HK-2 (cell line): ENCODE data around the gene CHRM4.

Experiments
- DNase-seq: peaks from one replicate; pipeline ENCODE4 v3.0.0-alpha.2; 2018; ENCODE audit not compliant: unreplicated experiment

The CHRM4 gene

GRCh38 chr11:46391578-46392420 is at the start of gene CHRM4:
Gene CHRM4 (minus strand): TSS chr11:46391776. CDS start chr11:46386557, 5,219 bp downstream.
- peak; percentile 74 for DNase-seq

DNA sequence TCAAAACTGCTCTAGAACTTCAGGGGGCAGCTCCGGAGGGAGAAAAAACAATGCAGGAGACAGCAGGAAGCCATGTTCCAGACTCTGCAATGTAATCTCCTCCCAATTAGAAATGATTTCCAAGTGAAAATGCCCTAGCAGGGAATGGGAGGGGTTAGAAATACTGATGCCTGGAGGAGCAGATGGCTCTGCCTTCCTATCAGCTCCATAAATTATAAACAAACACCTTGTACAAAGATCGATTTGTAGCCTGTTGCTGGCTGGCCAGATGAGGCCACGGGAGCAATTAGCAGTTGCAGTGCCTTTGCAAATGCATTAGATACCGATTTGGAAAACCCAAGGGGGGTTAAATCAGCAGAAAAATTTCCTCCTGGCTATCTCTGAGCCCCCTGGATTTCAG is 46.6 kb upstream of the CHRM4 start:
- DNase-seq = no peak

DNA sequence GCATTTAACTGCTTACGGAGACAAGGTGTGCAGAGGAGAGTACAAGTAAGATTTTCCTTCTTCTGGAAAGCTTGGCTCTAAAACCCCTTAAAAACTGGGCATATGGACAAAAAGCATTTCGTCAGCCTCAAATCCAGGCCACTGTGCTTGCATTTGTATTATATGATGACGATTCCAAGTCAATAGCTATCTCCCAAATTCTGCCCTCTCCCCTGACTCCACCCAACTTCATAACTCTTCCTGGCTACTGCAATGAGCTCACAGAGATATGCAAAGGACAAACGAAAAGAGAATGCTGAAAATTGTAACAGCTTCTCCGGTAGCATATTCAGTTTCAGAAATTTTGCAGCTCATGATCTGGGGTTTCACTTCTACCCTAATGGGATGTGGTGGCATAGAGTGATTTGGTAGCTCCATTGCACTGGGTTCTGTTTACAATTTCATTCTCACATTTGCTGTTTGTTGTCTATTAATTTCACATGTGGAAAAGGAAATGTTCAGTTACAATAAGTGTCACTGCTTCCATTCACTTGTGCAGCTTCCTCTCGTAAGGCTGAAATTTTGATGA is 45.6 kb upstream of the CHRM4 start:
- no peak for DNase-seq

DNA sequence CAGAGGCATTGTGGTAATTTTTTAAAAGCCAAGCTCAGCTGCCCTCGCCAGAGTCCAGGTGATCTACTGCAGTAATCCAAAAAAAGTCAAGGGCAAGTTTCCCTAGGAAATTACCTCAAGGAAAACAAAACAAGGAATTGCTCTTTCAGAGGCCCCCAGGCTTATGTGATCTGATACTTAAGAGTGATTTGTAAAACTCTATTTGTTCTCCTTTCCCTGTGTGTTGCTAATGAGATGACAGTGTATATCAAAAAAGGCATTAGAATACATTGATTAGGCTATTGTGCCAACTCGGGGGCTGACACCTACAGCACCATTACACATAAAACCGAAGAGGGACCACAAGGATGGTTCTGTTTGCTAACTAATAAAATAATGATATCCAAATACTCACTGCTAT is 44.5 kb upstream of the CHRM4 start:
- DNase-seq = no peak

GRCh38 chr11:46435679-46436078 is 44.1 kb upstream of the CHRM4 start:
- DNase-seq = no peak

- DNase-seq = no peak
Observed at GRCh38 chr11:46431211-46431610, 39.6 kb upstream of the CHRM4 start.

DNA sequence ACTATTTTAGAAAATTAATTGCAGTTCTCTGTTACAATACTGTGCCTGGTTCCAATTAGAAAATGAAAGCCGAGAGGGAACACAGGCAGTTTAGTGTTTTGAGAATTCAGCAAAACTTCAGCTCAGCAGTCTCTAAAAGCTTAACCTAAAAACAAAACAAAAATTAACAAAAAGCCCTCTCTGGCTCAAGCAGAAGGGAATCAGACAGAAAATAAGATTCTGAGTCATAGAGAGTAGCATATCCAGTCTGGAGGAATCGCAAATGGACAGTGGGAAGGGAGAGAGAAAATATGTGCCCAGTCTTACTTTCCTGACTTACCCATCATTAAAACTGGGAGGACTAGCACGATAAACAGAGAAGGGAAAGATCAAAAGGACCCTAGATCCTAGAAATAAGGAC is 38.1 kb upstream of the CHRM4 start:
- no peak for DNase-seq

GRCh38 chr11:46427364-46427763 is 35.8 kb upstream of the CHRM4 start:
- DNase-seq = no peak

- DNase-seq = no peak
Observed at GRCh38 chr11:46426233-46426991, 34.8 kb upstream of the CHRM4 start.

- DNase-seq = no peak
Observed at GRCh38 chr11:46422588-46422987, 31.0 kb upstream of the CHRM4 start.

DNA sequence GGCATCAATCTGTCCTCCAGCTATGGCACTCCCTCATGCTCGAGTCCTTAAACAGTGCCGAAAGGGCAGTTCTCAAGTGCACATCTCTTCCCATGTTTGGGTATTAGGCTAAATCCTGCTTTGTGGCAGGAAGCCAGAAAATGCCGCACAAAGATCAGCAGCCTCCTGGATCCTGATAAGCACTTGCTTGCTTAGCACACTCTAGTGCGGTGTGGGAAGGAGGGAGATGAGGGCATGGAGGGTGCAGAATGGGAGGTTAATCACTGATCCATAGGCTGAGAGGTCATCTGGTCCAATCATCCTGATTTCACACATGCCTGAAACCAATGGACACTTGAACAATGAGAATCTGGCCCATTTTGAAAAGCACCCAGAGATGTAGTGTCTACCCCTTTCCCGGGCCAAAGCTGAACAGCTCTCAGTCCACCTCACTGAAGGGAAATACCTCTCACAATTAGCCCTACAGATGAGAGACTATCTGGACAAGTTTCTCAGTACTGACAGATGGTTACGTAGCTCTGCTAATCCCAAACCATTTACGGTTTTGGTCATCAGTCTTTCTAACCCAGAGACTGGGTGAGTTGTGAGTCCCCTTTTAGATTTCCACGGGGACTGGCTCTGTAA is 29.8 kb upstream of the CHRM4 start:
- no peak for DNase-seq

GRCh38 chr11:46420513-46420912 is 28.9 kb upstream of the CHRM4 start:
- no peak for DNase-seq

DNA sequence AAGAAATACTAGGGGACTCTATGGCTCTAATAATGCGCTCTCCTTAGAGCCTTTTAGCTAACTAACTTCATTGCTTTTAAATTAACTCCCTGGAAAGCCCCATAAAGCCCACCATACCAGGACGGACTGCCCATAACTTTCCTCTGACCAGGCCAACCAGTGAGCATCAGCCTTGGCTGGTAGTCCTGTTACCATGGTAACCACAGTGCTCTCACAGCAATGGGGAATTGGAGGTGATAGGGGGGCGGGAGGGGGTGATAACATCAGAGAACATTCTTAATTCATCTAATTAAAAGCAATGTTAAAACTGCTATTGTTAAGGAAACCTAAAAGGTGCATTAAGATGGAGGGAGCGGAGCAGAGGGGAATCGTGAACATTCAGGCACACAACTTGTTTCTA is 27.2 kb upstream of the CHRM4 start:
- no peak for DNase-seq

DNA sequence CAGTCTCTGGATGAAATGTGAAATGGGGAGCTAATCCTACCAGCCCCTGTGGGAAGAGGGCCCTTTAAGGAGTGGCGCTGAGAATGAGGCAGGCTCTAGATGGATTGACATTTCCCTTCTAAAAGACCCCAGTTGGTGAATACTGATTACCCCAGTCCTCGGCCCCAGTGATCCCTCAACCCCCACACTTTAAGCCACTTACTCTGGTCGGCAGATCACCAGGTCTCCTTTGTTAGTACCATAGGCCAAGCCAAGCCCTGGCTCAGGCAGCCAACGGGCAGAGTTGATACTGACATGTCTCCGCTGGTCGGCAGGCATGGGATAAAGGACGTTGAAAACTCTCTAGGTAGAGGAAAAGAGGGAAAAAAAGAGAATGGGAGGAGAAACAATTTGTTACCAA is 26.1 kb upstream of the CHRM4 start:
- DNase-seq = no peak

DNA sequence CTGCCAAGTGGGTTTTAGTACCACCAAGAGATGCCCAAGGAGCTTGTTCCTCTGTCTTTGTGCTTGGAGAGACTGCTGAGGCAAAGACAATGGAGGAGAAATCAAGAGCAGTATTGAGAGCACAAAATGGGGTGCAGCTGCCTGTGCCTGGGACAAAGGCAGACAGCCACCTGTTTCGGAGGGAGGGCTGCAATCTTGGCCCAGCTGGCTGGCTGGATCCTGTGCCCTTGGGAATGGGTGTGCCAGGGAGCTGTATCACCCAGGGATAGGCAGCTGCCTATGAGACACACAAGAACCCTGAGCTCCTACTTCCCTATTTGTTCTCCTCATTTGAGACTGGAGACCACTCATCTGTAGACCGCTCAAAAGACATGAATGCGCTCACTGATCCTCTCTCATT is 23.3 kb upstream of the CHRM4 start:
- DNase-seq = no peak

DNA sequence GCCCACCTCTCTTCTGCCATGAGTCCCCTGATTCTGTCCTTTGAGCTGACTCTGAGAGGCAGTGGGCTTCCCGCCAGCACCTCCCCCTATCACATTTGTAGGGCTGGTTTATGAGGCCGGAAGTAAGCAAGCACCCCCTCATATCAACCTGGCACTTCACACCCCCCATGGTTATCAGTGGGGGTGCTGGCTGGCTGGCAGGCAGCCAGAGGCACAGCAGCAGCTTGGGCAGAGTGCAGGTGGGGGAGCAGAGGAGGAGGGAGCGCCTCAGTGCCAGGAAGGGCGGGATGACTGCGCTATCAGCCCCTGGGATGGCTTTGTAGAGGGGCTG is 22.9 kb upstream of the CHRM4 start:
- DNase-seq = no peak

- no peak for DNase-seq
Observed at GRCh38 chr11:46413760-46414465, 22.3 kb upstream of the CHRM4 start.

DNA sequence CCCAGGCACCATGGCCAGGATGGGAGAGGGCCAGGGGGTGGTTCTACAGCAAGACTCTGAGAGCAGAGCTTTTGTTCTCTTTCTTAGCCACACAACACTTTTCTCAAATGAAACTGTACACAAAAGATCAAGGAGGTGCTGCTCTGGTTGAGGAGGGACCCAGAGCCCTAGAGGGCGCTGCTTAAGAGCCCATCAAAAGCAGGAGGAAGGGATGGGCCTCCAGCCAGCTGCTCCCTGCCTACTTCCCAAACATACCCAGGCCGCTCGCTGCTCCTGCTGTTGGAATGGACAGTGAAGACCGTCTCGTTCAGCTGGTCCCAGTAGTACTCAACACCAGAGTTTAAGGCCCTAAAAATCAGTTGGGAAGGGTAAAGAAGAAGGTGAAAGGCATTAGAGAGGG is 18.4 kb upstream of the CHRM4 start:
- no peak for DNase-seq

GRCh38 chr11:46408407-46408986 is 16.9 kb upstream of the CHRM4 start:
- no peak for DNase-seq

GRCh38 chr11:46407635-46408034 is 16.1 kb upstream of the CHRM4 start:
- no peak for DNase-seq

- no peak for DNase-seq
Observed at GRCh38 chr11:46404476-46405017, 13.0 kb upstream of the CHRM4 start.
